GM12878 (cell line): ENCODE data around the gene DPP6. TPM values are rescaled to one million over a fixed set of nuclear protein-coding genes. Genes with fewer than 3 reads are reported as not detected.

Experiments
- ATAC-seq: fragments of 200-7000 bp; cut with Tn5 transposase; 3 replicates; pipeline ENCODE4 v1.9.1; 2020; ENCODE audit warnings: mild to moderate bottlenecking, moderate library complexity
- BruUV-seq: library from RNA; stranded (reverse); fragments of 400-500 nt; replicated peaks from 2 replicates; lab custom pipeline; 2021; lab: Mats Ljungman, UMichigan
- CTCF ChIA-PET: fragments of 300-600 bp; sonication (Branson Sonifier 250); formaldehyde crosslinking; extraction: SDS; loops from one replicate; lab custom pipeline; 2021; ENCODE audit warnings: inconsistent platforms; lab: Yijun Ruan, JAX
- POLR2A ChIA-PET: fragments of 350-600 bp; formaldehyde crosslinking; extraction: SDS; loops from one replicate; lab custom pipeline; 2021; ENCODE audit warnings: inconsistent platforms; lab: Charles Lee
- RAD21 ChIA-PET: fragments of 300-600 bp; sonication (Branson Sonifier 250); formaldehyde crosslinking; loops from one replicate; lab custom pipeline; 2023; ENCODE audit warnings: antibody characterized with exemption; ENCODE audit not compliant: unreplicated experiment; lab: Charles Lee
- SMC1A ChIA-PET: fragments of 300-600 bp; sonication (Branson Sonifier 250); formaldehyde crosslinking; loops from one replicate; lab custom pipeline; 2023; ENCODE audit not compliant: unreplicated experiment, uncharacterized antibody; lab: Charles Lee
- DNase-seq: peaks from one replicate; pipeline ENCODE4 v3.0.0-alpha.2; 2011; ENCODE audit warnings: low read depth, low spot score
- FAIRE-seq: peaks from 3 replicates; lab custom pipeline; 2011; peaks lifted over from hg19 to GRCh38; lab: Jason Lieb, UNC
- H2AFZ ChIP-seq: 2 replicates; pipeline ENCODE4 v1.6.0; 2011; ENCODE audit warnings: low read depth, low read length, control low read depth; ENCODE audit not compliant: control insufficient read depth
- H3K27ac ChIP-seq: 2 replicates; pipeline ENCODE4 v1.5.1; 2011; ENCODE audit warnings: control low read depth; ENCODE audit not compliant: control insufficient read depth, insufficient read depth
- H3K27me3 ChIP-seq, 2 experiments: replicated peaks in 1 of 2; 2 replicates each; pipeline versions ENCODE4 v1.6.0 to v1.6.1; 2011; ENCODE audit warnings: low read length in 1 of 2; ENCODE audit not compliant: control insufficient read depth in 2 of 2, insufficient read depth in 2 of 2
- H3K36me3 ChIP-seq, 2 experiments: 2 replicates each; pipeline ENCODE4 v1.5.1; 2011; ENCODE audit warnings: low read length in 1 of 2; ENCODE audit not compliant: control insufficient read depth in 2 of 2, insufficient read depth in 2 of 2
- H3K4me1 ChIP-seq: 2 replicates; pipeline ENCODE4 v1.6.1; 2011; ENCODE audit warnings: mild to moderate bottlenecking, low read length, moderate library complexity, mixed read lengths; ENCODE audit not compliant: control insufficient read depth, insufficient read depth
- H3K4me2 ChIP-seq: 2 replicates; pipeline ENCODE4 v1.6.0; 2011; ENCODE audit warnings: control low read depth; ENCODE audit not compliant: control insufficient read depth, insufficient read depth
- H3K4me3 ChIP-seq: fragments of 200-600 bp; sonication (generic); 2 replicates; pipeline ENCODE4 v1.5.1; 2016
- H3K79me2 ChIP-seq: 2 replicates; pipeline ENCODE4 v1.6.0; 2011; ENCODE audit warnings: low read length; ENCODE audit not compliant: control insufficient read depth, insufficient read depth
- H3K9ac ChIP-seq: 2 replicates; pipeline ENCODE4 v1.8.0; 2011; ENCODE audit warnings: low read length, control low read depth, mixed read lengths; ENCODE audit not compliant: control insufficient read depth, insufficient read depth
- H3K9me3 ChIP-seq: replicated peaks from 3 replicates; pipeline ENCODE4 v1.5.1; 2011; ENCODE audit warnings: mild to moderate bottlenecking, low read length; ENCODE audit not compliant: control insufficient read depth, insufficient read depth
- H4K20me1 ChIP-seq: 2 replicates; pipeline ENCODE4 v1.6.0; 2011; ENCODE audit not compliant: control insufficient read depth, insufficient read depth
- BCLAF1 ChIP-seq: fragments of 450-650 bp; IDR thresholded peaks from 2 replicates; pipeline ENCODE4 v1.6.1; 2017; ENCODE audit warnings: antibody characterized with exemption, mild to moderate bottlenecking, moderate library complexity
- BRCA1 ChIP-seq: IDR thresholded peaks from 2 replicates; pipeline ENCODE4 v1.6.1; 2011; ENCODE audit warnings: low read depth, low read length, improper control_type of control experiment
- CBX5 ChIP-seq: sonication (generic); IDR thresholded peaks from 2 replicates; pipeline ENCODE4 v1.6.1; 2016; ENCODE audit warnings: low read depth, moderate library complexity, mild to moderate bottlenecking, inconsistent platforms
- CTCF ChIP-seq, 3 experiments: IDR thresholded peaks in 2 of 3; conservative IDR thresholded peaks in 1 of 3; 2 replicates each; pipeline ENCODE4 v1.5.1; 2011; ENCODE audit warnings: low read depth in 3 of 3, low read length in 3 of 3, mild to moderate bottlenecking in 3 of 3, control low read depth in 2 of 3, moderate library complexity in 2 of 3, inconsistent platforms in 1 of 3, mixed read lengths in 1 of 3; ENCODE audit not compliant: control insufficient read depth in 2 of 3, insufficient read depth in 1 of 3; ENCODE audit errors: extremely low read depth in 1 of 3
- IKZF1 ChIP-seq: fragments of 450-650 bp; conservative IDR thresholded peaks from 2 replicates; pipeline ENCODE4 v1.6.1; 2017; ENCODE audit warnings: antibody characterized with exemption, mild to moderate bottlenecking
- IRF5 ChIP-seq: fragments of 450-650 bp; IDR thresholded peaks from 2 replicates; pipeline ENCODE4 v1.6.1; 2017; ENCODE audit warnings: borderline replicate concordance
- MEF2A ChIP-seq: IDR thresholded peaks from 2 replicates; pipeline ENCODE4 v1.6.1; 2011; ENCODE audit warnings: low read depth, mild to moderate bottlenecking, low read length, moderate library complexity; ENCODE audit not compliant: insufficient read depth
- PAX5 ChIP-seq: IDR thresholded peaks from 2 replicates; pipeline ENCODE4 v1.6.1; 2011; ENCODE audit warnings: low read depth, low read length, borderline replicate concordance
- PML ChIP-seq: IDR thresholded peaks from 2 replicates; pipeline ENCODE4 v1.6.1; 2012; ENCODE audit warnings: low read length, inconsistent platforms
- RAD21 ChIP-seq: IDR thresholded peaks from 2 replicates; pipeline ENCODE4 v1.6.1; 2011; ENCODE audit warnings: mild to moderate bottlenecking, low read depth, low read length, moderate library complexity; ENCODE audit not compliant: insufficient read depth
- RAD51 ChIP-seq: fragments of 450-650 bp; IDR thresholded peaks from 2 replicates; pipeline ENCODE4 v1.6.1; 2016; ENCODE audit warnings: moderate library complexity, mild to moderate bottlenecking, inconsistent platforms
- SIX5 ChIP-seq: IDR thresholded peaks from 2 replicates; pipeline ENCODE4 v1.6.1; 2011; ENCODE audit warnings: mild to moderate bottlenecking, low read depth, low read length, moderate library complexity; ENCODE audit not compliant: severe bottlenecking
- SP1 ChIP-seq: IDR thresholded peaks from one replicate; pipeline ENCODE4 v1.6.1; 2011; ENCODE audit warnings: low read depth, low read length
- USF1 ChIP-seq: IDR thresholded peaks from 2 replicates; pipeline ENCODE4 v1.6.1; 2011; ENCODE audit warnings: borderline replicate concordance, low read depth, mild to moderate bottlenecking, moderate library complexity, mixed read lengths, low read length; ENCODE audit not compliant: insufficient read depth; ENCODE audit errors: extremely low read length
- ZNF217 ChIP-seq: fragments of 450-650 bp; IDR thresholded peaks from 2 replicates; pipeline ENCODE4 v1.6.1; 2017; ENCODE audit warnings: antibody characterized with exemption, mild to moderate bottlenecking
- WGBS: methylation state at CpG from one replicate; pipeline ENCODE4 v1.1.6; 2016; ENCODE audit warnings: low lambda C conversion rate; ENCODE audit not compliant: insufficient replicate concordance, insufficient coverage; ENCODE audit errors: missing lambda C conversion rate; 5-methylcytosine and 5-hydroxymethylcytosine counted together
- in situ Hi-C: fragments of 300-500 bp; cut with MboI; formaldehyde crosslinking; loops from 9 replicates; pipeline ENCODE4 v1.14.3; 2018; ENCODE audit warnings: mixed read lengths
- intact Hi-C: fragments of 100-400 bp; cut with micrococcal nuclease; formaldehyde crosslinking; loops from one replicate; pipeline ENCODE4 v1.14.2; 2022; ENCODE audit not compliant: unreplicated experiment
- polyA plus RNA-seq, 11 experiments: library from polyadenylated mRNA; depleted of rRNA in 4 of 11; unstranded in 6 of 11; stranded (reverse) in 5 of 11; fragments of >200 nt; fragmentation: Nextera tagmentation in 4 of 11; fragmentation: Illumina TruSeq in 1 of 11; extraction: Ambion mirVana in 4 of 11; extraction: Trizol in 1 of 11; gene quantifications; 1 replicate in 1 of 11; 2 replicates in 10 of 11; pipeline versions ENCODE4 v1.2.1 to v1.2.3, GENCODE V29; 2011 to 2016; ENCODE audit warnings: inconsistent platforms in 2 of 11, missing spikeins in 2 of 11, low read depth in 1 of 11
- total RNA-seq, 4 experiments: library from RNA; depleted of rRNA in 3 of 4; stranded (reverse); fragments of >200 nt in 3 of 4; fragmentation: Illumina TruSeq in 1 of 4; extraction: Trizol in 1 of 4; gene quantifications; 2 replicates each; pipeline versions ENCODE4 v1.2.1 to v1.2.3, GENCODE V29; 2013 to 2021

DPP6 gene
- total and polyA plus RNA-seq, 10 of the 15 experiments (the other 5 are each of a cell fraction or from before 2014, with no cell fraction given) = not detected

- Histone ChIP-seq H3K27me3 (no peaks in the 10 kb centered on the region), H3K9ac (no peak overlapping the region), H3K36me3 (no peaks in the 10 kb centered on the region), H2AFZ (no peak overlapping the region), H4K20me1 (no peaks in the 10 kb centered on the region), H3K9me3 (no peaks in the 10 kb centered on the region), H3K4me1 (no peaks in the 10 kb centered on the region), H3K79me2 (no peaks in the 10 kb centered on the region), H3K4me3 (no peak overlapping the region), H3K27ac (no peak overlapping the region), H3K4me2 (no peak overlapping the region)
- 14% methylated on average over 15 of the region's 15 CpGs for WGBS
- SMC1A ChIA-PET = no interaction called here
- POLR2A ChIA-PET = no interaction called here
- intact Hi-C loops (loop anchor here (2.0 to 10.0 kb wide), 3 partner anchors 46 to 1360 kb away; no protein-coding TSS in a partner anchor), in situ Hi-C loops (no loop called here)
- CTCF ChIA-PET = interaction anchor here (0.7 to 1.1 kb wide), 2 partner anchors 10 to 14 kb away, joined by 3 to 5 read pairs; no protein-coding TSS in a partner anchor
- no peak for DNase-seq
- FAIRE-seq = no peak
- no TSS peak for BruUV-seq
- RAD21 ChIA-PET = no interaction called here
- peak; percentile 77 for ATAC-seq
- TF ChIP-seq CTCF (IDR thresholded peaks at IDR 0.05 in 2 of 3, conservative IDR thresholded peaks at IDR 0.05 in 1 of 3; ENCODE audit: control insufficient read depth in 2 of 3, extremely low read depth in 1 of 3, insufficient read depth in 1 of 3, low read depth in 3 of 3, low read length in 3 of 3) (peak; percentile 67 to 85 (median 83)), MEF2A (no peak), PAX5 (no peak), PML (no peak), RAD51 (no peak), SP1 (no peak), IKZF1 (no peak), RAD21 (peak; percentile 40; the same call in 1 of the 2 replicates), BRCA1 (no peak), USF1 (no peak), BCLAF1 (no peak), ZNF217 (no peak), IRF5 (no peak), SIX5 (no peak), CBX5 (no peak)
Measured at GRCh38 chr7:154744256-154744860, 692.2 kb downstream of the DPP6 start.
